NCI-H2081 (cell line): ENCODE data around the gene FCHSD2.
"Not testable (repeated sequence)": the region's sequence is repeated elsewhere in the genome, so short reads cannot be mapped to it uniquely, and the experiment has no call there.

Experiments
- DNase-seq, 2 experiments: peaks; one replicate each; lab custom pipeline; 2025; lab: John Stamatoyannopoulos, UW

FCHSD2 gene

GRCh38 chr11:72834905-72835304 lies 307.2 kb downstream of the FCHSD2 start:
- no peak for DNase-seq

DNA sequence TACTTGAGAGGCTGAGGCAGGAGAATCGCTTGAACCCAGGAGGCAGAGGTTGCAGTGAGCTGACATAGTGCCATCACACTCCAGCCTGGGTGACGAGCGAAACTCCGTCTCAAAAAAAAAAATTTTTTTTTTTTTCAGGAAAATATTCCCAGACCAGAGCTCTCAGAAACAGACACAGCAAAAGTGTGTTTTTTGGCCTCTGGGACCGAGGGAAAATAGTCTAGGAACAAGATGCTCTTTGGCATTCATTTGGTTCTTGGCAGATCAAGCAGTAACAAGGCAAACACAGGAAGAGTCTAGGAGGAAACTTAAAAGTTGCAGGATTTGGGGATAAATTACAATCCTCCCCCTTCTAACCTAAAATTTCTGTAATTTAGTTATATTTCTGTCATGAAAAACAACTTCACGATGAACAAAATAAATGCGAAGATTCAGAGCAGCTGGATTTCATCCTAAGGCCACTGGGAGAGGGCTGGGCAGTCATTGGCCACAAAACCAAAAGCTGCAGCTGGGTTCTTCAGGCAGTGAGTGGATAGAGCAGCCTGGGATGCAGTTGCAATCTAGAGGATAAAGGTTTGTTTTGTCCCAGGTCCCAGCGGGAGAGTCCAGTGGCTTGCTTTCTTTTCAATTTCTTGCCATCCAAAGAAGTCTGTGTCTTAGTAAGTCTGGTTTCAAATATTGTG lies 308.2 kb downstream of the FCHSD2 start:
- no peak for DNase-seq

DNA sequence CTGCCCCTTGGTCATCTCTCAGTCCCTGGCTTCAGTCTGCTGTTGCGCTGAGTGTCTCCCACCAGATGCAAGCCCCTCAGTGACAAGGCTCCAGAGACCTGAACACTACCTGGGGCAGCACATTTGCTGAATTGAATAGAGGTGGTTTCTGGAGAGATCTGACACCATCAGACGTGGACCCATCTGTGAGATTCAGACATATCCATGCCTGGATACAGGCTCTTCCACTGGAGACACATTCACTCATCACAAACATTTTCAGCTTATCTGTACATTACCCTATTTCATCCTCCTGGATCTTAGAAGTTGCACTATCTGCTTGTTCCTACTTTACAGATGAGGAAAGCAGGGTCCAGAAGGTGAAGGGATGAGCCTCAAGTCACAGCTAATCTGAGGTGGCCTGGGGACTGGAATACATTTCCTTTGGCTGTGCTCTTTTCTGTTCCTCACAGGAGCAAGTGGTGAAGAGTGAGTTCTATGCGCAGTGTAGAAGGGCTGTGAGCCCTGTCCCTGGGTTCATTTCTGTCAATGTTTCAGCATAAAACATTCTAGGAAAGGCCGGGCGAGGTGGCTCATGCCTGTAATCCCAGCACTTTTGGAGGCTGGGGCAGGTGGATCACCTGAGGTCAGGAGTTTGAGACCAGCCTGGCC lies 308.9 kb downstream of the FCHSD2 start:
- no peak for DNase-seq

DNA sequence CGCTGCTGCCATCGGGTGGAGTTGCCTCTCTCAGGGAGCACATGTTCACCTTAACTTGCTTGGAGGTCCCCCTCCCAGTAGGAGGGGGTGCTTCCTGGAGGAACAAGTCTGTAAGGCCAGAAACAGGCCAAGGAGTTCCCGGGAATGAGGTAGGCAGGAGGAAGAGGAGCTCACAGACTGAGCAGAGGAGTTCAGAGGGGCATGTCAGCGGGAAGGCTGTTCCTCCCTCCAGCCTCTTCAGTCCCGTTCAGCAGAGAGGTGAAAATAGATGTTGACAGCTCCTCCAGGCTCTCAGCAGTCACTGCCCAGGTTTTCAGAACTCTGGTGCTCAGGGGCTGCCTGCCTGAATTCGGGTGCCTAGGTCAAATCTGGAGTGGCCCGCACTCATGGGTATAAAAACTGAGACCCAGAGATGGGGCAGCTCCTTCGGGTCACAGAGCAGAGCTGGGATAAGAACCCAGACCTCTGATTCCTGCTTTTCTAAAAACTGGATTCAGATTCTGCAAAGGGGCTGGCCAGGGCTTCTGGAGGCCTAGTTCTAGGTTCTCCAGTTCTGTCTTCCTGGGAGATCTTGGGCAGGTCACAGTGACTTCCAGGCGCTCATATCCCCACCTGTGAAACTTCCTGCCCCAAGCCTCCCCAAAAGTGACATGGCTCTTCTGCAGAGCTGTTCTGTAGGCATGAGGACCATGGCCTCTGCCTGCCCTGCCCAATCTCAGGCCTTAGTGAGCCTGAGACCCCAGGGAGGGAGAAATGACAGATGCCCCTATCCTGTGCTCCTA lies 309.6 kb downstream of the FCHSD2 start:
- DNase-seq, result no peak

- peak; percentile 78 to 81 for DNase-seq
Measured at GRCh38 chr11:72831521-72832300, 310.4 kb downstream of the FCHSD2 start.

GRCh38 chr11:72829884-72830533 lies 312.1 kb downstream of the FCHSD2 start:
- DNase-seq, result no peak

DNA sequence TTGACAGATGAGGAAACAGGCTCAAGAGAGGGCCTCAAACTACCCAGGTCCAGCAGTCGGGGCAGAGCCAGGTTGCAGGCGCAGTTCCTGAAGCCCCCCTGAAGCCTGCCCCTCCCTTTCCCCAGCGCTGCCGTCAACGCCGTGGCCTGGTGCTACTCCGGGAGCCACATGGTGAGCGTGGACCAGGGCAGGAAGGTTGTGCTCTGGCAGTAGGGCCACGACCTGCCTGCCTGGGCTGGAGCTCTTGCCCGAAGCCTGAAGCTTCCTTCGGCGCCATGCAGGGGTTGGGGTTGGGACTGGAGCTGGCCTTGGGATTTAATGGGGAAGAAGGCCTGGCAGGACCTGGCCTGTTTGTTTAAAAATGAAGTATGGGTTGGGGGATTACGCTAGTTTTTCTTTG lies 312.9 kb downstream of the FCHSD2 start:
- no peak for DNase-seq

- no peak for DNase-seq
Measured at GRCh38 chr11:72828692-72829101, 313.4 kb downstream of the FCHSD2 start.

GRCh38 chr11:72828081-72828567 lies 314.0 kb downstream of the FCHSD2 start:
- no peak for DNase-seq

- not testable (repeated sequence) for DNase-seq
Measured at GRCh38 chr11:72827656-72828055, 314.5 kb downstream of the FCHSD2 start.

- DNase-seq, result no peak
Measured at GRCh38 chr11:72826942-72827480, 315.1 kb downstream of the FCHSD2 start.

GRCh38 chr11:72826191-72826941 lies 315.8 kb downstream of the FCHSD2 start:
- no peak for DNase-seq

DNA sequence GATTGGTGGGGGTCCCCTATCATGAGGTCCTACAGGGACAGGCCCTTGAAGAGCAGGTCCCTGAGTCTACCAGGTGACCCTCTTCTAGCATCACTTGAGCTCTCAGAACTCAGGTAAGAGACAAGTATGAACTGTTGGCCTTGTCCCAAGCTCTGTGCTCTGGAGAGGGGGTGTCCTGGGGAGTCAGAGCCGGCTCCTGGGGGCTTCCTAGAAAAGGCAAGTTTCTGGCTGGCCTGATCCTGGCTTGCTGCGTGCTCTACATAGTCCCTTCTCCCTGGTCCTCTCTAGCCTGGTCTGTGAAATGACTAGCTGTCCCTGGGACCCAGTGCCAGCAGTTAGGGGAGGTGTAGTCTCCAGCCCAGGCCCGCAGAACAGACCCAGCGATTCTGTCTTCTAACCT lies 316.5 kb downstream of the FCHSD2 start:
- no peak for DNase-seq

GRCh38 chr11:72824811-72825505 lies 317.2 kb downstream of the FCHSD2 start:
- DNase-seq, result no peak

GRCh38 chr11:72824020-72824419 lies 318.1 kb downstream of the FCHSD2 start:
- DNase-seq, result no peak

- no peak for DNase-seq
Measured at GRCh38 chr11:72823105-72823804, 318.9 kb downstream of the FCHSD2 start.

DNA sequence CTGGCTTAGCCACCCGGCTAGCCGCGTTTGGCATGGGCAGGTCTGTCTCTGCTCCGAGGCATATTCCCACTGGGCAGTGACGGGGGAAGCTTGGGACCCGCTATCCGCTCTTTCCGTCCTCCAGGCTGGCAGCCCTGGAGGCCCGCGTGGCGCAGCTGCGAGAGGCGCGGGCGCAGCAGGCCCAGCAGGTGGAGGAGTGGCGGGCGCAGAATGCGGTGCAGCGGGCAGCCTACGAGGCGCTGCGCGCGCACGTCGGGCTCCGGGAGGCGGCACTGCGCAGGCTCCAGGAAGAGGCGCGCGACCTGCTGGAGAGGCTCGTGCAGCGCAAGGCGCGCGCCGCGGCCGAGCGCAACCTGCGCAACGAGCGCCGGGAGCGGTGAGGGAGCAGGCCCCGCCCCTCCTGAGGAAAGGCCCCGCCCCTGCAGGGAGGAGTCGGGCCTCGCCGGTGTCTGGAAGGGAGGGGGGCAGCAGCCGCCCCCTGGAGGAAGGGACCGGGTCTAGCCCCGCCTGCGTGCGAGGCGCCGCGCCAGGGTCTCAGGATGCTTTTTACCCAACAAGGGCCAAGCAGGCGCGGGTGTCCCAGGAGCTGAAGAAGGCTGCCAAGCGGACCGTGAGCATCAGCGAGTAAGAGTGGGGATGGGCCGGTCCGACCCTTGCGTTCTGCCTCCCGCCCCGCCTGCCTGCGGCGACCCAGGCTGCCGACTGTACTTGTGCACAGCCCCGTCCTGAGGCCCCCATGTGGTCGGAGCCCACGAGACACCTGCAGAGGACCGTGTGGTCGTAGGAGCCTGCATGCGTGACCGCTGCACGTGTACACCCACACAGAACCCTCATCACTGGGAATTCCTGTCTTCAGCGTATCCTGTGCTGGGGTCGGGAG lies 320.0 kb downstream of the FCHSD2 start:
- peak; percentile 88 to 93 for DNase-seq

DNA sequence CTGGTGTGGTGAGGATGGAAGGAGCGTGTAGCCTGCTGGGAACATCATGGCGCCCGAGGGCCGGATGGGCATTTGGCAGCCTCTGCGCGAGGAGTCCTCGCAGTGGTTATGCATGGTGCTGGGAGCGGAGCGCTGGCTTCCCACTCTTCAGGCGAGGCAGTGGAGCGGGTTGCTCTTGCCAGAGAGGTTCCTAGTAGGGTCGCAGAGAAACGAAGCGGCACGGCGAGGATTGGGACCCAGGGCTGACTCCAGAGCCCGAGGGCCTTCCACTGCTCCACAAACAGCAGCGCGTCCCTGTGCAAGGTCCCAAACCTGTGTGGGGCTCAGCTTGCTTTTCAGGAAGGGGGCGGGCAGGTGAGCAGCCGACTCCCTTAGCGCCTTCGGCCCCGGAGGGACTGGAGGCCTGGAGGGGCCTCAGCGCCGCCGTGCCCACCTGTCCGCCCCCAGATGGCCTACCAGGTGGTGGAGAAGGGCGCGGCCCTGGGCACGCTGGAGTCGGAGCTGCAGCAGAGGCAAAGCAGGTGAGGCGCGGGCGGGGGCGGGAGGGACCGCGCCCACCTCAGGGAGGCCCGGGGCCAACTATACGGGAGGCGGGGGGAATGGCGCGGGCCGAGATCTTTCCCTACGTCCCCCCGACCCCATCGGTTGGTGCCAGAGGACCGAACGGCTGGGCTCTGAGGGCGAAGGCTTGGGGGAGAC lies 320.7 kb downstream of the FCHSD2 start:
- DNase-seq, result peak; percentile 17 to 50
